NT2/D1 (cell line): Measurements from ENCODE around the gene TTYH2.

Experiments
- SUZ12 ChIP-seq: IDR thresholded peaks from 2 replicates; pipeline ENCODE4 v1.6.1; 2011; ENCODE audit not compliant: insufficient read length, insufficient read depth; ENCODE audit errors: extremely low read depth
- ZNF274 ChIP-seq: IDR thresholded peaks from 2 replicates; pipeline ENCODE4 v1.6.1; 2011; ENCODE audit warnings: mild to moderate bottlenecking, low read depth, low read length

DNA sequence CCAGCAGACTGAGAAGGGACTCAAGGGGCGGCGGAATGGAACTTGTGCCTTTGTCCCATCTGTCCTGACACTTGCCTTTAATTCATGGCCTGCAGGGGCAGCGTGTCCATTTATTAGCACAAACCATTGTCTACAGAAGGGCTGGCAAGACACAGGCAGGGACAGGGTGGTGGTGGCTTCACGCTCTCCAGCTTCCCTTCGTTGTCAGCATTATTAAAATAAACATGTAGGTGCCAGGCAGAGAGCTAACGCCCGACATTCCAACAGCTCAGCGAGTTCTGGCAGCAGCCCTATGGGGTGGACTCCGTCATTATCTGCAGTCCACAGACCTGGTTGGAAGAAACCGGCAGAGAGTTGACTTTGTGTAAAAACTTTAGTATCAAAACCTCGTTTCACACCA lies 77.0 kb downstream of the TTYH2 start:
- TF ChIP-seq SUZ12 = no peak
- TF ChIP-seq ZNF274 = no peak
